Astrocyte (in vitro differentiated cells and primary cell): ENCODE data around the gene BARX1.

Source experiments
- EZH2 ChIP-seq: IDR thresholded peaks from 2 replicates; pipeline ENCODE4 v1.6.1; 2012; ENCODE audit warnings: mild to moderate bottlenecking, low read length, inconsistent platforms; ENCODE audit not compliant: insufficient read depth
- TF ChIP-seq, protein P1 (sequence below): IDR thresholded peaks from 2 replicates; pipeline ENCODE4 v1.5.1; 2011; ENCODE audit warnings: low read depth, mild to moderate bottlenecking, inconsistent platforms, low read length, moderate library complexity; ENCODE audit not compliant: insufficient read depth

DNA sequence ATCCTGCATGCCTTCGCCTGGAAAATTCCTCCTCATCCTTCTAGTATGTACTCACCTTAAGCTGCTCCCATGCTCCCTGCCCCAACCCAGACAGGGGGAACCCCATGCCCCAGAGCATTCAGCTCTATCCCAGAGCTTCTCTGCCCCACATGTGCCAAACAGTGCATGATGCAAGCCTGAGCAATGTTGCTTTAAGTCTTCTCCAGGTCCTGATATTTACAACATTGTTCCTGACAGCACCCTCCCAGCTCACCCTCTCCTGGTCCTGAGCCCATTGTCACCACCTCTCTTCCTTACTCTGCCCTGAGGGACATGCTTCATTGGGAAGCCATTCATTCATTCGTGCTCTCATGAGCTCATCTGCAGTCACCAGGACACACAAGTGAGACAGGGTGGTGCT lies 23.4 kb upstream of the BARX1 start:
- TF ChIP-seq EZH2 = no peak
- TF ChIP-seq, protein P1, sequence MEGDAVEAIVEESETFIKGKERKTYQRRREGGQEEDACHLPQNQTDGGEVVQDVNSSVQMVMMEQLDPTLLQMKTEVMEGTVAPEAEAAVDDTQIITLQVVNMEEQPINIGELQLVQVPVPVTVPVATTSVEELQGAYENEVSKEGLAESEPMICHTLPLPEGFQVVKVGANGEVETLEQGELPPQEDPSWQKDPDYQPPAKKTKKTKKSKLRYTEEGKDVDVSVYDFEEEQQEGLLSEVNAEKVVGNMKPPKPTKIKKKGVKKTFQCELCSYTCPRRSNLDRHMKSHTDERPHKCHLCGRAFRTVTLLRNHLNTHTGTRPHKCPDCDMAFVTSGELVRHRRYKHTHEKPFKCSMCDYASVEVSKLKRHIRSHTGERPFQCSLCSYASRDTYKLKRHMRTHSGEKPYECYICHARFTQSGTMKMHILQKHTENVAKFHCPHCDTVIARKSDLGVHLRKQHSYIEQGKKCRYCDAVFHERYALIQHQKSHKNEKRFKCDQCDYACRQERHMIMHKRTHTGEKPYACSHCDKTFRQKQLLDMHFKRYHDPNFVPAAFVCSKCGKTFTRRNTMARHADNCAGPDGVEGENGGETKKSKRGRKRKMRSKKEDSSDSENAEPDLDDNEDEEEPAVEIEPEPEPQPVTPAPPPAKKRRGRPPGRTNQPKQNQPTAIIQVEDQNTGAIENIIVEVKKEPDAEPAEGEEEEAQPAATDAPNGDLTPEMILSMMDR = no peak
